HG02852 (cell line): ENCODE results near the gene TOPORS.
"Not testable (repeated sequence)": the region's sequence is repeated elsewhere in the genome, so short reads cannot be mapped to it uniquely, and the experiment has no call there.

Experiments
- ATAC-seq: cut with Tn5 transposase; IDR thresholded peaks from one replicate; pipeline ENCODE4 v1.9.1; 2021; ENCODE audit warnings: mild to moderate bottlenecking, moderate library complexity; ENCODE audit not compliant: unreplicated experiment

TOPORS gene

DNA sequence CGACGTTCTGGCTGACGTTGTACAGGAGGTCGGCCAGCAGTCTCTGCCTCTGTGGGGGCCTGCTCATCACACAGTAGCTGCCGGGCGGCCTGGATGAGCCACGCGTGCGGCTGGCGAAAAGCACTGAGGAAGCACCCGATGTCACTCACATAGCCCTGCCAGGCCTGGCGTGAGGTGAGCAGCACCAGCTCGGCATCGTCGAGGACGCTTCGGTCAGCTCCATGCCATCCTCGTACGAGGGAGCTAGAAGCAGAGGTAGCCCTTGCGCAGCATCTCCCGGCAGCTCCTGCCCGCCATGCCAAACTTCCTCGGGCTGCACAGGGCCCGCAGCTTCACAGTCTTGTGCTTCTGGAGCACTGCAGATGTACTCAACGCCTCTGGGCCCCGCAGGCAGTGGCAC, 14.4 kb upstream of the TOPORS start:
- ATAC-seq, result no peak

- ATAC-seq, result no peak
These were observed 13.6 kb upstream of the TOPORS start for GRCh38 chr9:32565967-32566366.

- no peak for ATAC-seq
These were observed 6.1 kb upstream of the TOPORS start for GRCh38 chr9:32558408-32558934.

GRCh38 chr9:32554591-32554990, 2.2 kb upstream of the TOPORS start:
- ATAC-seq, result no peak

GRCh38 chr9:32554107-32554506, 1.7 kb upstream of the TOPORS start:
- no peak for ATAC-seq

- ATAC-seq, result peak; percentile 0
These were observed 922 bp downstream of the TOPORS start for GRCh38 chr9:32551276-32552051.

GRCh38 chr9:32550562-32551275, 1.7 kb downstream of the TOPORS start:
- ATAC-seq, result peak; percentile 68

DNA sequence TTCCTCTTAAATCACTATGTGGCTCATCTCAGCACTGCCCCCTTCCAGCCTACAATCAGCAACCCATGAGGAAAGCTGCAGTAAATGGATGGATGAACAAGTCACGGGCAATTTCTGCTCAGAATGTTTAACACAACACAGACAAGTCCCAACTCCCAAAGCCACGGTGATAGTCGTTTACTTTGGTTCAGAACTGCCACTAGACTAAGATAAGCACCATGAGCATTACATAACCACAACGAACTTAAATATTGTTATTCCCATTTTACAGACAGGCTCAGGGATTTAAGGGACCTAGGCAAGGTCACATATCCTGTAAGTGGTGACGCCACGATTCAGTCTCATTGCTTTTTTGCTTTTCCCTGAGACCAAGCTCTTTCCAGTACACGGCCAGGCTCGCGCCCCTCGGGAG, 2.2 kb downstream of the TOPORS start:
- ATAC-seq, result no peak

GRCh38 chr9:32548213-32548612, 4.2 kb downstream of the TOPORS start:
- ATAC-seq, result not testable (repeated sequence)

DNA sequence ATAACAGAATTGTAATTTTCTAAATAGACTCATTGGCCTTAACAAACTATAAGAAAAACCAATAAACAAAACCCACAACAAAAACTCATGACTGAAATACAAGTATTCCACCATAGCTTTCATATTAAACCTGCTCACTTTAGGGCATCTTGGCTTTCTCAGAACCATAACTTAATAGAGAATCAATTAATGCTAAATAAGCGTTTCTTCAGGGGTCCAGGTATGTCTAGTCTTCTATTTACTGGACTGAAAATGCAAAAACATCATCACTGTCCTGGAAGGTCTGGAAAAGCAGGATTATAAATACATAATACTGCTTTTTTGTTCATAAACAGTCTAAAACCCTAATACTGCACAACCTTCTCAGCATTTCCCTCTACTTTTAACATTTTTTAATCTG, 6.5 kb downstream of the TOPORS start:
- ATAC-seq, result no peak

DNA sequence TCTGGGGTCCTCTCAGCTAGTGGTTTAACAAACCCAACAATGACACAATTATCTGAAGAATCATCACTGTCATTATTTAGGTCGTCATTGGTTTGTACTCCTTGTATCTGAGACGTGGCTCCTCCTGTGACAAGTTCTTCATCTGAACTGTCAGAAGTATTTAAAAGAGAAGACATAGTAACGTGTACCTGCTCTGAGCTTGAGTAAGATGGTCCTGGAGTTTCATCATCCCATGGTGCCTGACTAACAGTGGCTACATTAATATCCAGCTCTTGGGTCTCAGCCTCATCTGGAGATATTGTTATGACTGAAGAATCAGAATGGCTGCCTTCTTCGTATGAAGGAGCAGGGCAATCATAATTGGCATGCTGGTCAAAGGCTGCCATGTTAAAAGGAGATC, 9.3 kb downstream of the TOPORS start:
- no peak for ATAC-seq

DNA sequence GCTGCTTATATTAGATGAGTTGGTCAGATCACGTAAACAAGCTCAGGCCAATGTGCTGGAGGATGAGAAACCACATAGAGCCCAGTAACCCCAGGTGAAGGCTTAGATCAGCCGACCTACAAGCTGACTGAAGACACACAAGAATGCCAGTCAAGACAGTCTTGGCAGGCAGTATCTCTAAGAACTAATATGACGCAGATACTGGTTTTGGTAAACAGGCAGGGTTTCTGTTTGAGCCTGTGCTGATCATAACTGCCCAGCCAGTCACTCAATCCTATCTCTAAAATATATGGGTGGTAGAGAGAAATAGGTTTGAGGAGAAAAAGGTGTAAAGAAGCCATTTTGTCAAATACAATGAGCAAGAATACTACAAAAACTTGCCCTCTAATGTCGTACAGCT, 18.6 kb downstream of the TOPORS start:
- ATAC-seq, result no peak

GRCh38 chr9:32533336-32533735, 19.1 kb downstream of the TOPORS start:
- ATAC-seq, result no peak

GRCh38 chr9:32526707-32527048, 25.7 kb downstream of the TOPORS start:
- ATAC-seq, result no peak

DNA sequence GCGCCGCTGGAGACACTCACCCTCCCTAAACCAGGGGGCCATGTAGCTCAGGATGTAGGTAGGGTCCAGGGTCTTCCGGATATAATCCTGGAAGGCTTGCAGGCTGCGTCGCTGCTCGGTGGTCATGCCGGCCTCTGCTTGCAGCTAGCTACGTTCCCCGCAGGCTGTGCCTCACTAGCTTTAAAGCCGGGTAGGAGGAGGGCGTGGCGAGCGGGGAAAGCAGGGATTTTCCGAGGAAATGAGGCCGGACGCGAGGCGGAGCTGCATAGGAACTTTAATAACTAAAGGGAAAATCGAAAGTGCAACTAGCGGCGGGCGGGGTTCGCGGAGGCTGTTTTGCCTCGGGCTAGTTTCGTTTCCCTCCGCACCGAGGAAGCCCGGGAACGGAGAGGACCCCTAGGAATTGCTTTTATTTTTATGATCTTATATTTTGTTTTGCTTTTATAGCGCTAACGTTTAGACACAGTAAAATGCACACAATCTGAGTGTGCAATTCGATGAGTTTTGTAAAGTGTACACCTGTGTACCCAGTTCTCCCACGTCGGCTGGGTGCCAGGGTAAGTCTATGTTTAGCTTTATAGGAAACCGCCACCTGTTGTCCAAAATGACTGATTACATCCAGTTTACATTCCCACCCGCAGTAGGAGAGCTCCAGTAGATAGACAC, 26.2 kb downstream of the TOPORS start, which contains the start of gene RIGI:
Gene RIGI (minus strand): TSS at position 156 of the 666 bp plus-strand sequence. CDS start 30 bp downstream, at position 126.
- ATAC-seq, result peak; percentile 67

- peak; percentile 14 for ATAC-seq
These were observed 26.7 kb downstream of the TOPORS start for GRCh38 chr9:32525709-32526030.

- peak; percentile 34 for ATAC-seq
These were observed 27.3 kb downstream of the TOPORS start for GRCh38 chr9:32524892-32525708.

- ATAC-seq, result not testable (repeated sequence)
These were observed 27.9 kb downstream of the TOPORS start for GRCh38 chr9:32524558-32524891.

- no peak for ATAC-seq
These were observed 28.5 kb downstream of the TOPORS start for GRCh38 chr9:32523910-32524309.

DNA sequence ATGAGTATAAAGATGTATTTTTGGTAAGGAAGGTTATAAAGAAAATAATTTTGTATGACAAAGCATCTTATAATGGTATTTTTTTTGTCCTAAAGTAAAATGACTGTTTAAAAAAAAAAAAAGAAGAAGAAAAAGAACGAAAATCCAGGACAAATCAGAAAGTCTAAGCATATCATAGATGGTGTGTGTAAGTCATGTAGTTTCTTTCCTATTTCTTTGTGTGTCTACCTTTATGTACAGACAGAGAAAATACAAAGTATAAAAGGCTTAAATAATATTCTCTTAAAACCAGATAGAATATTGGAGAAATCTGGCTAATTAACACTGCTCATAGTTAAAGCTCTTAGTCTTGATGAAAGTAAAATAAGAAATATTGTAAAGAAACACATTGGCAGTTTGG, 34.1 kb downstream of the TOPORS start:
- no peak for ATAC-seq

GRCh38 chr9:32516241-32516640, 36.1 kb downstream of the TOPORS start:
- ATAC-seq, result no peak
